Measurements from ENCODE around the gene RHEB. TPM values are rescaled to one million over a fixed set of nuclear protein-coding genes. Genes with fewer than 3 reads are reported as not detected.
"Not testable (repeated sequence)": the region's sequence is repeated elsewhere in the genome, so short reads cannot be mapped to it uniquely, and the experiment has no call there.

The RHEB gene
- total RNA-seq, 1 donor from 2014 or later: 157 TPM

- no peak overlapping the region for H3K4me3 ChIP-seq (ENCODE audit: low read depth, low read length)
- DNase-seq (ENCODE audit: low read depth): no peak
- TF ChIP-seq CTCF (conservative IDR thresholded peaks at IDR 0.05; ENCODE audit: low read depth, low read length): no peak
Measured at GRCh38 chr7:151542606-151543130, 23.0 kb upstream of the RHEB start.

- DNase-seq (ENCODE audit: low read depth): no peak
- no peak for TF ChIP-seq CTCF (conservative IDR thresholded peaks at IDR 0.05; ENCODE audit: low read depth, low read length)
- no peak overlapping the region for H3K4me3 ChIP-seq (ENCODE audit: low read depth, low read length)
Measured at GRCh38 chr7:151541709-151542499, 22.2 kb upstream of the RHEB start.

GRCh38 chr7:151540146-151540545 is 20.5 kb upstream of the RHEB start:
- no peak overlapping the region for H3K4me3 ChIP-seq (ENCODE audit: low read depth, low read length)
- DNase-seq (ENCODE audit: low read depth): no peak
- no peak for TF ChIP-seq CTCF (conservative IDR thresholded peaks at IDR 0.05; ENCODE audit: low read depth, low read length)

- DNase-seq (ENCODE audit: low read depth): no peak
- no peak for TF ChIP-seq CTCF (conservative IDR thresholded peaks at IDR 0.05; ENCODE audit: low read depth, low read length)
- no peak overlapping the region for H3K4me3 ChIP-seq (ENCODE audit: low read depth, low read length)
Measured at GRCh38 chr7:151539088-151539671, 19.5 kb upstream of the RHEB start.

- TF ChIP-seq CTCF (conservative IDR thresholded peaks at IDR 0.05; ENCODE audit: low read depth, low read length): no peak
- H3K4me3 ChIP-seq (ENCODE audit: low read depth, low read length): no peak overlapping the region
- DNase-seq (ENCODE audit: low read depth): no peak
Measured at GRCh38 chr7:151537818-151538561, 18.3 kb upstream of the RHEB start.

GRCh38 chr7:151536178-151536577 is 16.5 kb upstream of the RHEB start:
- not testable (repeated sequence) for H3K4me3 ChIP-seq (ENCODE audit: low read depth, low read length); DNase-seq (ENCODE audit: low read depth)

GRCh38 chr7:151529842-151530241 is 10.1 kb upstream of the RHEB start:
- DNase-seq (ENCODE audit: low read depth): no peak
- no peak for TF ChIP-seq CTCF (conservative IDR thresholded peaks at IDR 0.05; ENCODE audit: low read depth, low read length)
- H3K4me3 ChIP-seq (ENCODE audit: low read depth, low read length): no peak overlapping the region

Data from epithelial cell of proximal tubule (primary cell).